Renal cortical epithelial cell (primary cell): Measurements from ENCODE around the gene SLC66A2. TPM values are rescaled to one million over a fixed set of nuclear protein-coding genes. Genes with fewer than 3 reads are reported as not detected.

ENCODE experiments used
- DNase-seq: peaks from one replicate; pipeline ENCODE4 v3.0.0-alpha.2; 2011; ENCODE audit warnings: low read depth
- total RNA-seq: library from RNA; depleted of rRNA; stranded (reverse); fragments of >200 nt; gene quantifications from 2 replicates; pipeline ENCODE4 v1.2.3, GENCODE V29; 2014

SLC66A2 gene
- total RNA-seq, 1 donor from 2014 or later: 44.7 TPM

GRCh38 chr18:79971211-79971952, 19.9 kb upstream of the SLC66A2 start:
- no peak for DNase-seq

- DNase-seq: no peak
These were observed 19.1 kb upstream of the SLC66A2 start for GRCh38 chr18:79970419-79971133.

- peak; percentile 76 for DNase-seq
These were observed 13.9 kb upstream of the SLC66A2 start for GRCh38 chr18:79965119-79965902.

- DNase-seq: peak; percentile 18
These were observed 13.1 kb upstream of the SLC66A2 start, which contains the start of gene HSBP1L1 for GRCh38 chr18:79964330-79965118. Gene HSBP1L1 (plus strand): TSS chr18:79964643. CDS start chr18:79964736, 93 bp downstream.

GRCh38 chr18:79963658-79964329, 12.3 kb upstream of the SLC66A2 start:
- DNase-seq: no peak

GRCh38 chr18:79962835-79963657, 11.6 kb upstream of the SLC66A2 start:
- DNase-seq: no peak

GRCh38 chr18:79962311-79962710, 10.9 kb upstream of the SLC66A2 start:
- no peak for DNase-seq

GRCh38 chr18:79961527-79962291, 10.3 kb upstream of the SLC66A2 start:
- DNase-seq: no peak

GRCh38 chr18:79960921-79961526, 9.6 kb upstream of the SLC66A2 start:
- no peak for DNase-seq

GRCh38 chr18:79960161-79960801, 8.8 kb upstream of the SLC66A2 start:
- DNase-seq: peak; percentile 66

- no peak for DNase-seq
These were observed 7.5 kb upstream of the SLC66A2 start for GRCh38 chr18:79958981-79959380.

- DNase-seq: no peak
These were observed 4.8 kb upstream of the SLC66A2 start for GRCh38 chr18:79956276-79956675.

GRCh38 chr18:79955302-79956075, 4.0 kb upstream of the SLC66A2 start:
- DNase-seq: no peak

- DNase-seq: no peak
These were observed 3.3 kb upstream of the SLC66A2 start for GRCh38 chr18:79954791-79955190.

GRCh38 chr18:79953971-79954651, 2.7 kb upstream of the SLC66A2 start:
- peak; percentile 22 for DNase-seq

- DNase-seq: no peak
These were observed 1.6 kb upstream of the SLC66A2 start for GRCh38 chr18:79952996-79953559.
